ENCODE measurements around the gene PEX14.

PEX14 gene

GRCh38 chr1:10569531-10569930 is 94.8 kb downstream of the PEX14 start:
- H3K27ac ChIP-seq (ENCODE audit: low read depth, low read length, severe bottlenecking) = no peak overlapping the region
- peaks cover 2% of the 10 kb centered on the region for H3K4me1 ChIP-seq (ENCODE audit: control insufficient read depth, insufficient read depth, low read length, poor library complexity, severe bottlenecking)
- peaks cover 3% of the 10 kb centered on the region for H3K36me3 ChIP-seq (ENCODE audit: control insufficient read depth, insufficient read depth, low read length)
- no CpG with 5 or more reads among the region's 1 CpG for WGBS, 2 experiments (ENCODE audit: insufficient coverage in 2 of 2)
- H3K4me3 ChIP-seq (ENCODE audit: extremely low read depth, insufficient read depth, low read length, poor library complexity, severe bottlenecking) = no peak overlapping the region
- no peaks in the 10 kb centered on the region for H3K9me3 ChIP-seq (ENCODE audit: control insufficient read depth, low read length)

- H3K4me3 ChIP-seq (ENCODE audit: extremely low read depth, insufficient read depth, low read length, poor library complexity, severe bottlenecking) = no peak overlapping the region
- peaks cover 3% of the 10 kb centered on the region for H3K36me3 ChIP-seq (ENCODE audit: control insufficient read depth, insufficient read depth, low read length)
- WGBS, 2 experiments (ENCODE audit: insufficient coverage in 2 of 2) = no CpG with 5 or more reads among the region's 1 CpG
- H3K27ac ChIP-seq (ENCODE audit: low read depth, low read length, severe bottlenecking) = no peak overlapping the region
- no peaks in the 10 kb centered on the region for H3K9me3 ChIP-seq (ENCODE audit: control insufficient read depth, low read length)
- peaks cover 7% of the 10 kb centered on the region for H3K4me1 ChIP-seq (ENCODE audit: control insufficient read depth, insufficient read depth, low read length, poor library complexity, severe bottlenecking)
Observed at GRCh38 chr1:10575616-10576015, 100.9 kb downstream of the PEX14 start.

GRCh38 chr1:10578070-10578469 is 103.3 kb downstream of the PEX14 start:
- peaks cover 7% of the 10 kb centered on the region for H3K4me1 ChIP-seq (ENCODE audit: control insufficient read depth, insufficient read depth, low read length, poor library complexity, severe bottlenecking)
- no peaks in the 10 kb centered on the region for H3K9me3 ChIP-seq (ENCODE audit: control insufficient read depth, low read length)
- H3K27ac ChIP-seq (ENCODE audit: low read depth, low read length, severe bottlenecking) = no peak overlapping the region
- no peak overlapping the region for H3K4me3 ChIP-seq (ENCODE audit: extremely low read depth, insufficient read depth, low read length, poor library complexity, severe bottlenecking)
- 37% methylated on average over 2 of the region's 4 CpGs; no CpG with 5 or more reads in 1 of the 2 experiments for WGBS, 2 experiments (ENCODE audit: insufficient coverage in 2 of 2)
- peaks cover 3% of the 10 kb centered on the region for H3K36me3 ChIP-seq (ENCODE audit: control insufficient read depth, insufficient read depth, low read length)

- Histone ChIP-seq H3K4me1 (ENCODE audit: control insufficient read depth, insufficient read depth, low read length, poor library complexity, severe bottlenecking) (no peaks in the 10 kb centered on the region), H3K4me3 (ENCODE audit: extremely low read depth, insufficient read depth, low read length, poor library complexity, severe bottlenecking) (no peak overlapping the region), H3K9me3 (ENCODE audit: control insufficient read depth, low read length) (no peaks in the 10 kb centered on the region), H3K27ac (ENCODE audit: low read depth, low read length, severe bottlenecking) (no peak overlapping the region), H3K36me3 (ENCODE audit: control insufficient read depth, insufficient read depth, low read length) (peaks cover 3% of the 10 kb centered on the region)
- 80 to 87% methylated on average over 3 of the region's 3 CpGs for WGBS, 2 experiments (ENCODE audit: insufficient coverage in 2 of 2)
Observed at GRCh38 chr1:10583641-10584040, 108.9 kb downstream of the PEX14 start.

GRCh38 chr1:10585242-10585641 is 110.5 kb downstream of the PEX14 start:
- Histone ChIP-seq H3K36me3 (ENCODE audit: control insufficient read depth, insufficient read depth, low read length) (no peaks in the 10 kb centered on the region), H3K4me1 (ENCODE audit: control insufficient read depth, insufficient read depth, low read length, poor library complexity, severe bottlenecking) (no peaks in the 10 kb centered on the region), H3K4me3 (ENCODE audit: extremely low read depth, insufficient read depth, low read length, poor library complexity, severe bottlenecking) (no peak overlapping the region), H3K9me3 (ENCODE audit: control insufficient read depth, low read length) (no peaks in the 10 kb centered on the region), H3K27ac (ENCODE audit: low read depth, low read length, severe bottlenecking) (no peak overlapping the region)
- 89% methylated on average over 1 of the region's 1 CpG; no CpG with 5 or more reads in 1 of the 2 experiments for WGBS, 2 experiments (ENCODE audit: insufficient coverage in 2 of 2)

- 100% methylated on average over 2 of the region's 5 CpGs; no CpG with 5 or more reads in 1 of the 2 experiments for WGBS, 2 experiments (ENCODE audit: insufficient coverage in 2 of 2)
- no peaks in the 10 kb centered on the region for H3K4me1 ChIP-seq (ENCODE audit: control insufficient read depth, insufficient read depth, low read length, poor library complexity, severe bottlenecking)
- H3K9me3 ChIP-seq (ENCODE audit: control insufficient read depth, low read length) = no peaks in the 10 kb centered on the region
- H3K4me3 ChIP-seq (ENCODE audit: extremely low read depth, insufficient read depth, low read length, poor library complexity, severe bottlenecking) = no peak overlapping the region
- H3K36me3 ChIP-seq (ENCODE audit: control insufficient read depth, insufficient read depth, low read length) = no peaks in the 10 kb centered on the region
- H3K27ac ChIP-seq (ENCODE audit: low read depth, low read length, severe bottlenecking) = no peak overlapping the region
Observed at GRCh38 chr1:10586125-10586524, 111.4 kb downstream of the PEX14 start.

- peaks cover 3% of the 10 kb centered on the region for H3K4me1 ChIP-seq (ENCODE audit: control insufficient read depth, insufficient read depth, low read length, poor library complexity, severe bottlenecking)
- no peak overlapping the region for H3K4me3 ChIP-seq (ENCODE audit: extremely low read depth, insufficient read depth, low read length, poor library complexity, severe bottlenecking)
- 94 to 98% methylated on average over 3 to 4 of the region's 5 CpGs for WGBS, 2 experiments (ENCODE audit: insufficient coverage in 2 of 2)
- H3K36me3 ChIP-seq (ENCODE audit: control insufficient read depth, insufficient read depth, low read length) = no peaks in the 10 kb centered on the region
- H3K27ac ChIP-seq (ENCODE audit: low read depth, low read length, severe bottlenecking) = no peak overlapping the region
- H3K9me3 ChIP-seq (ENCODE audit: control insufficient read depth, low read length) = no peaks in the 10 kb centered on the region
Observed at GRCh38 chr1:10588640-10589039, 113.9 kb downstream of the PEX14 start.

- H3K36me3 ChIP-seq (ENCODE audit: control insufficient read depth, insufficient read depth, low read length) = no peaks in the 10 kb centered on the region
- H3K27ac ChIP-seq (ENCODE audit: low read depth, low read length, severe bottlenecking) = no peak overlapping the region
- H3K4me1 ChIP-seq (ENCODE audit: control insufficient read depth, insufficient read depth, low read length, poor library complexity, severe bottlenecking) = peaks cover 3% of the 10 kb centered on the region
- H3K4me3 ChIP-seq (ENCODE audit: extremely low read depth, insufficient read depth, low read length, poor library complexity, severe bottlenecking) = no peak overlapping the region
- WGBS, 2 experiments (ENCODE audit: insufficient coverage in 2 of 2) = 96 to 100% methylated on average over 2 of the region's 5 CpGs
- H3K9me3 ChIP-seq (ENCODE audit: control insufficient read depth, low read length) = no peaks in the 10 kb centered on the region
Observed at GRCh38 chr1:10589074-10589473, 114.3 kb downstream of the PEX14 start.

- H3K4me1 ChIP-seq (ENCODE audit: control insufficient read depth, insufficient read depth, low read length, poor library complexity, severe bottlenecking) = peaks cover 17% of the 10 kb centered on the region
- H3K27ac ChIP-seq (ENCODE audit: low read depth, low read length, severe bottlenecking) = no peak overlapping the region
- H3K4me3 ChIP-seq (ENCODE audit: extremely low read depth, insufficient read depth, low read length, poor library complexity, severe bottlenecking) = no peak overlapping the region
- H3K36me3 ChIP-seq (ENCODE audit: control insufficient read depth, insufficient read depth, low read length) = no peaks in the 10 kb centered on the region
- no peaks in the 10 kb centered on the region for H3K9me3 ChIP-seq (ENCODE audit: control insufficient read depth, low read length)
- 100% methylated on average over 2 of the region's 4 CpGs; no CpG with 5 or more reads in 1 of the 2 experiments for WGBS, 2 experiments (ENCODE audit: insufficient coverage in 2 of 2)
Observed at GRCh38 chr1:10591010-10591409, 116.3 kb downstream of the PEX14 start.

GRCh38 chr1:10592373-10592772 is 117.6 kb downstream of the PEX14 start:
- H3K36me3 ChIP-seq (ENCODE audit: control insufficient read depth, insufficient read depth, low read length) = no peaks in the 10 kb centered on the region
- no peaks in the 10 kb centered on the region for H3K9me3 ChIP-seq (ENCODE audit: control insufficient read depth, low read length)
- WGBS, 2 experiments (ENCODE audit: insufficient coverage in 2 of 2) = 92 to 97% methylated on average over 2 to 3 of the region's 5 CpGs
- peaks cover 19% of the 10 kb centered on the region for H3K4me1 ChIP-seq (ENCODE audit: control insufficient read depth, insufficient read depth, low read length, poor library complexity, severe bottlenecking)
- H3K4me3 ChIP-seq (ENCODE audit: extremely low read depth, insufficient read depth, low read length, poor library complexity, severe bottlenecking) = no peak overlapping the region
- H3K27ac ChIP-seq (ENCODE audit: low read depth, low read length, severe bottlenecking) = no peak overlapping the region

- Histone ChIP-seq H3K4me1 (ENCODE audit: control insufficient read depth, insufficient read depth, low read length, poor library complexity, severe bottlenecking) (peaks cover 26% of the 10 kb centered on the region), H3K27ac (ENCODE audit: low read depth, low read length, severe bottlenecking) (no peak overlapping the region), H3K4me3 (ENCODE audit: extremely low read depth, insufficient read depth, low read length, poor library complexity, severe bottlenecking) (no peak overlapping the region), H3K9me3 (ENCODE audit: control insufficient read depth, low read length) (no peaks in the 10 kb centered on the region), H3K36me3 (ENCODE audit: control insufficient read depth, insufficient read depth, low read length) (no peaks in the 10 kb centered on the region)
- 90 to 95% methylated on average over 4 to 5 of the region's 11 CpGs for WGBS, 2 experiments (ENCODE audit: insufficient coverage in 2 of 2)
Observed at GRCh38 chr1:10593750-10594149, 119.0 kb downstream of the PEX14 start.

All from mesodermal cell (in vitro differentiated cells).